Hindlimb muscle (tissue), 1 donor: Measurements from ENCODE around the gene ARSI. TPM values are rescaled to one million over a fixed set of nuclear protein-coding genes. Genes with fewer than 3 reads are reported as not detected.
A peak's percentile ranks its signal among the peaks of the same experiment; 100 is the strongest.

ENCODE experiments used
- DNase-seq: peaks from one replicate; pipeline ENCODE4 v3.0.0-alpha.2; 2013
- polyA plus RNA-seq: library from polyadenylated mRNA; unstranded; fragments of 120-200 nt; gene quantifications from one replicate; pipeline ENCODE4 v1.2.1, GENCODE V29; 2013; ENCODE audit not compliant: insufficient read length

Gene ARSI
- polyA plus RNA-seq, result 8.2 TPM

- DNase-seq, result peak; percentile 84
Measured at GRCh38 chr5:150302301-150303069, at the start of gene ARSI. Gene ARSI (minus strand): TSS chr5:150302905. CDS start chr5:150302373, 532 bp downstream.

- DNase-seq, result no peak
Measured at GRCh38 chr5:150350524-150351344, 48.0 kb upstream of the ARSI start.

- DNase-seq, result no peak
Measured at GRCh38 chr5:150349681-150350275, 47.1 kb upstream of the ARSI start.

GRCh38 chr5:150347451-150347850, 44.7 kb upstream of the ARSI start:
- DNase-seq, result no peak

- DNase-seq, result no peak
Measured at GRCh38 chr5:150347003-150347402, 44.3 kb upstream of the ARSI start.

- DNase-seq, result no peak
Measured at GRCh38 chr5:150346592-150346991, 43.9 kb upstream of the ARSI start.

- no peak for DNase-seq
Measured at GRCh38 chr5:150345716-150346115, 43.0 kb upstream of the ARSI start.

GRCh38 chr5:150343994-150344631, 41.4 kb upstream of the ARSI start:
- DNase-seq, result no peak

- DNase-seq, result no peak
Measured at GRCh38 chr5:150342583-150342982, 39.9 kb upstream of the ARSI start.

- DNase-seq, result no peak
Measured at GRCh38 chr5:150341989-150342388, 39.3 kb upstream of the ARSI start.

GRCh38 chr5:150341331-150341730, 38.6 kb upstream of the ARSI start:
- DNase-seq, result no peak

GRCh38 chr5:150340614-150341255, 38.0 kb upstream of the ARSI start:
- no peak for DNase-seq

- DNase-seq, result no peak
Measured at GRCh38 chr5:150339841-150340240, 37.1 kb upstream of the ARSI start.

GRCh38 chr5:150339165-150339564, 36.5 kb upstream of the ARSI start:
- no peak for DNase-seq

- DNase-seq, result no peak
Measured at GRCh38 chr5:150338546-150338945, 35.8 kb upstream of the ARSI start.

GRCh38 chr5:150335778-150336177, 33.1 kb upstream of the ARSI start:
- DNase-seq, result no peak

GRCh38 chr5:150333400-150333799, 30.7 kb upstream of the ARSI start:
- DNase-seq, result no peak

GRCh38 chr5:150329881-150330876, 27.5 kb upstream of the ARSI start:
- DNase-seq, result no peak

GRCh38 chr5:150329038-150329437, 26.3 kb upstream of the ARSI start:
- DNase-seq, result no peak

GRCh38 chr5:150328515-150328914, 25.8 kb upstream of the ARSI start:
- no peak for DNase-seq

GRCh38 chr5:150327139-150327538, 24.4 kb upstream of the ARSI start:
- DNase-seq, result no peak
